Liver (tissue), 3 donors: ENCODE measurements around the gene SLC24A3.

ENCODE experiments used
- ATF3 ChIP-seq: IDR thresholded peaks from 2 replicates; pipeline ENCODE4 v1.6.1; 2016; ENCODE audit warnings: antibody characterized with exemption
- CTCF ChIP-seq: fragments of 150-350 bp; IDR thresholded peaks from 2 replicates; pipeline ENCODE4 v1.5.1; 2017; ENCODE audit warnings: improper control_type of control experiment, low read depth, low read length; ENCODE audit not compliant: missing input control
- EGR1 ChIP-seq, 2 donors: IDR thresholded peaks; 2 replicates each; pipeline ENCODE4 v1.6.1; 2016 to 2018; ENCODE audit warnings: antibody characterized with exemption in 2 of 2, low read depth in 2 of 2
- FOXA1 ChIP-seq: IDR thresholded peaks from 2 replicates; pipeline ENCODE4 v1.6.1; 2016; ENCODE audit warnings: antibody characterized with exemption
- GABPA ChIP-seq, 2 donors: IDR thresholded peaks in 1 of 2; conservative IDR thresholded peaks in 1 of 2; 2 replicates each; pipeline ENCODE4 v1.6.1; 2016; ENCODE audit warnings: antibody characterized with exemption in 2 of 2, mild to moderate bottlenecking in 1 of 2, moderate library complexity in 1 of 2
- NR2F2 ChIP-seq: IDR thresholded peaks from 2 replicates; pipeline ENCODE4 v1.6.1; 2016; ENCODE audit warnings: antibody characterized with exemption
- REST ChIP-seq: IDR thresholded peaks from 2 replicates; pipeline ENCODE4 v1.6.1; 2016; ENCODE audit warnings: antibody characterized with exemption, mild to moderate bottlenecking
- SP1 ChIP-seq: IDR thresholded peaks from 2 replicates; pipeline ENCODE4 v1.6.1; 2018; ENCODE audit warnings: antibody characterized with exemption, mild to moderate bottlenecking
- TAF1 ChIP-seq: conservative IDR thresholded peaks from 2 replicates; pipeline ENCODE4 v1.6.1; 2016; ENCODE audit warnings: antibody characterized with exemption, mild to moderate bottlenecking
- donor health status: healthy.
- donor health status: healthy.

GRCh38 chr20:19257865-19258264, 45.4 kb downstream of the SLC24A3 start:
- TF ChIP-seq CTCF (no peak), ATF3 (no peak), SP1 (no peak), GABPA (IDR thresholded peaks at IDR 0.05 in 1 of 2, conservative IDR thresholded peaks at IDR 0.05 in 1 of 2) (no peak), TAF1 (no peak), EGR1 (IDR thresholded peaks at IDR 0.05; ENCODE audit: low read depth in 2 of 2) (no peak), NR2F2 (no peak), FOXA1 (no peak), REST (no peak)
